HEK293 (cell line): ENCODE results near the gene PAX6.

Source experiments
- CTCF ChIA-PET: fragments of 350-600 bp; formaldehyde crosslinking; extraction: SDS; loops from one replicate; lab custom pipeline; 2021; ENCODE audit warnings: antibody characterized with exemption; lab: Yijun Ruan, JAX
- POLR2A ChIA-PET: fragments of 300-600 bp; formaldehyde crosslinking; extraction: SDS; loops from one replicate; lab custom pipeline; 2020; ENCODE audit warnings: antibody characterized with exemption, inconsistent platforms; lab: Yijun Ruan, JAX
- H3K27ac ChIP-seq: fragments of 200-500 bp; sonication (Bioruptor generic); 2 replicates; pipeline ENCODE4 v1.5.1; 2014; ENCODE audit warnings: low read depth, low read length, control low read depth, inconsistent platforms; ENCODE audit errors: extremely low read depth
- H3K36me3 ChIP-seq, 2 experiments: fragments of 200-500 bp in 1 of 2; sonication (Bioruptor generic) in 1 of 2; 1 replicate in 1 of 2; 2 replicates in 1 of 2; pipeline ENCODE4 v1.5.1; 2014 to 2017; ENCODE audit warnings: inconsistent platforms in 2 of 2, low read length in 2 of 2; ENCODE audit not compliant: control insufficient read depth in 2 of 2, insufficient read depth in 1 of 2
- H3K4me1 ChIP-seq: fragments of 200-500 bp; sonication (Bioruptor generic); 2 replicates; pipeline ENCODE4 v1.5.1; 2014; ENCODE audit warnings: mild to moderate bottlenecking, low read length, inconsistent platforms; ENCODE audit not compliant: control insufficient read depth, insufficient read depth
- H3K4me3 ChIP-seq: 2 replicates; pipeline ENCODE4 v1.5.1; 2011; ENCODE audit warnings: low read depth, mild to moderate bottlenecking, control low read depth, low read length, moderate library complexity
- H3K9me3 ChIP-seq: fragments of 200-500 bp; sonication (Bioruptor generic); 2 replicates; pipeline ENCODE4 v1.5.1; 2014; ENCODE audit warnings: low read depth, low read length, inconsistent platforms; ENCODE audit not compliant: control insufficient read depth, insufficient read depth
- ZBTB21 ChIP-seq: fragments of 450-650 bp; formaldehyde crosslinking; IDR thresholded peaks from 2 replicates; pipeline ENCODE4 v1.5.1; 2017; ENCODE audit warnings: missing biosample characterization, missing genetic modification characterization
- ZBTB44 ChIP-seq: fragments of 450-650 bp; IDR thresholded peaks from 2 replicates; pipeline ENCODE4 v1.5.1; 2018; ENCODE audit warnings: missing biosample characterization, mild to moderate bottlenecking, missing genetic modification characterization
- ZNF10 ChIP-seq: fragments of 450-650 bp; formaldehyde crosslinking; IDR thresholded peaks from 2 replicates; pipeline ENCODE4 v1.5.1; 2017; ENCODE audit warnings: missing biosample characterization, missing genetic modification characterization
- ZNF292 ChIP-seq: fragments of 450-650 bp; formaldehyde crosslinking; IDR thresholded peaks from 2 replicates; pipeline ENCODE4 v1.5.1; 2016; ENCODE audit warnings: low read depth, missing biosample characterization, missing genetic modification characterization, borderline replicate concordance
- ZNF341 ChIP-seq: fragments of 450-650 bp; formaldehyde crosslinking; IDR thresholded peaks from 2 replicates; pipeline ENCODE4; 2016; ENCODE audit warnings: low read depth, missing biosample characterization, missing genetic modification characterization
- ZNF366 ChIP-seq: fragments of 450-650 bp; formaldehyde crosslinking; conservative IDR thresholded peaks from 2 replicates; pipeline ENCODE4 v1.5.1; 2016; ENCODE audit warnings: missing biosample characterization, missing genetic modification characterization
- ZNF48 ChIP-seq: fragments of 450-650 bp; formaldehyde crosslinking; IDR thresholded peaks from 2 replicates; pipeline ENCODE4 v1.5.1; 2016; ENCODE audit warnings: missing biosample characterization, missing genetic modification characterization
- ZNF530 ChIP-seq: fragments of 450-650 bp; formaldehyde crosslinking; IDR thresholded peaks from 2 replicates; pipeline ENCODE4 v1.5.1; 2016; ENCODE audit warnings: low read depth, missing biosample characterization, missing genetic modification characterization
- ZNF555 ChIP-seq: fragments of 450-650 bp; formaldehyde crosslinking; conservative IDR thresholded peaks from 2 replicates; pipeline ENCODE4 v1.5.1; 2017; ENCODE audit warnings: missing biosample characterization, mild to moderate bottlenecking, missing genetic modification characterization, inconsistent platforms
- ZNF610 ChIP-seq: fragments of 450-650 bp; formaldehyde crosslinking; IDR thresholded peaks from 2 replicates; pipeline ENCODE4 v1.5.1; 2016; ENCODE audit warnings: missing biosample characterization, missing genetic modification characterization, borderline replicate concordance
- ZNF777 ChIP-seq: fragments of 450-650 bp; formaldehyde crosslinking; IDR thresholded peaks from 2 replicates; pipeline ENCODE4 v1.5.1; 2017; ENCODE audit warnings: missing biosample characterization, missing genetic modification characterization, borderline replicate concordance
- ZNF792 ChIP-seq: fragments of 450-650 bp; formaldehyde crosslinking; IDR thresholded peaks from 2 replicates; pipeline ENCODE4 v1.5.1; 2016; ENCODE audit warnings: missing biosample characterization, missing genetic modification characterization
- TF ChIP-seq, protein P1 (sequence below): fragments of 450-650 bp; formaldehyde crosslinking; IDR thresholded peaks from 2 replicates; pipeline ENCODE4 v1.5.1; 2017; ENCODE audit warnings: missing biosample characterization, missing genetic modification characterization
- TF ChIP-seq, protein P2 (sequence below): fragments of 450-650 bp; formaldehyde crosslinking; IDR thresholded peaks from 2 replicates; pipeline ENCODE4 v1.5.1; 2016; ENCODE audit warnings: missing biosample characterization, missing genetic modification characterization, borderline replicate concordance
- TF ChIP-seq, protein P3 (sequence below): fragments of 450-650 bp; formaldehyde crosslinking; IDR thresholded peaks from 2 replicates; pipeline ENCODE4 v1.5.1; 2016; ENCODE audit warnings: missing biosample characterization, missing genetic modification characterization
- TF ChIP-seq, protein P4 (sequence below): fragments of 450-650 bp; formaldehyde crosslinking; IDR thresholded peaks from 2 replicates; pipeline ENCODE4 v1.5.1; 2017; ENCODE audit warnings: missing biosample characterization, missing genetic modification characterization

Gene PAX6

GRCh38 chr11:31792456-31792855, 18.7 kb downstream of the PAX6 start:
- Histone ChIP-seq H3K36me3 (peaks cover 13 to 87% of the 10 kb centered on the region in 2 experiments), H3K4me1 (no peaks in the 10 kb centered on the region), H3K9me3 (no peaks in the 10 kb centered on the region), H3K4me3 (no peak overlapping the region), H3K27ac (no peak overlapping the region)
- TF ChIP-seq ZNF341 (tag by site-specific recombination) = no peak
- TF ChIP-seq ZNF555 (tag by site-specific recombination) = no peak
- TF ChIP-seq ZBTB44 (tag by site-specific recombination) = no peak
- no peak for TF ChIP-seq ZNF610
- no peak for TF ChIP-seq ZNF48 (tag by site-specific recombination)
- POLR2A ChIA-PET = no interaction called here
- CTCF ChIA-PET = interaction anchor here (1.2 kb wide), 1 partner anchor 151 kb away, joined by 4 read pairs; no protein-coding TSS in a partner anchor

GRCh38 chr11:31792036-31792435, 19.1 kb downstream of the PAX6 start:
- POLR2A ChIA-PET = no interaction called here
- no peak for TF ChIP-seq ZBTB21 (tag by site-specific recombination)
- TF ChIP-seq ZNF777 (tag by site-specific recombination) = no peak
- TF ChIP-seq ZNF366 = no peak
- TF ChIP-seq, protein P1, sequence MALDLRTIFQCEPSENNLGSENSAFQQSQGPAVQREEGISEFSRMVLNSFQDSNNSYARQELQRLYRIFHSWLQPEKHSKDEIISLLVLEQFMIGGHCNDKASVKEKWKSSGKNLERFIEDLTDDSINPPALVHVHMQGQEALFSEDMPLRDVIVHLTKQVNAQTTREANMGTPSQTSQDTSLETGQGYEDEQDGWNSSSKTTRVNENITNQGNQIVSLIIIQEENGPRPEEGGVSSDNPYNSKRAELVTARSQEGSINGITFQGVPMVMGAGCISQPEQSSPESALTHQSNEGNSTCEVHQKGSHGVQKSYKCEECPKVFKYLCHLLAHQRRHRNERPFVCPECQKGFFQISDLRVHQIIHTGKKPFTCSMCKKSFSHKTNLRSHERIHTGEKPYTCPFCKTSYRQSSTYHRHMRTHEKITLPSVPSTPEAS = no peak
- TF ChIP-seq ZNF292 (tag by site-specific recombination) = no peak
- TF ChIP-seq ZNF555 (tag by site-specific recombination) = no peak
- TF ChIP-seq ZNF530 (tag by site-specific recombination) = no peak
- TF ChIP-seq, protein P2, sequence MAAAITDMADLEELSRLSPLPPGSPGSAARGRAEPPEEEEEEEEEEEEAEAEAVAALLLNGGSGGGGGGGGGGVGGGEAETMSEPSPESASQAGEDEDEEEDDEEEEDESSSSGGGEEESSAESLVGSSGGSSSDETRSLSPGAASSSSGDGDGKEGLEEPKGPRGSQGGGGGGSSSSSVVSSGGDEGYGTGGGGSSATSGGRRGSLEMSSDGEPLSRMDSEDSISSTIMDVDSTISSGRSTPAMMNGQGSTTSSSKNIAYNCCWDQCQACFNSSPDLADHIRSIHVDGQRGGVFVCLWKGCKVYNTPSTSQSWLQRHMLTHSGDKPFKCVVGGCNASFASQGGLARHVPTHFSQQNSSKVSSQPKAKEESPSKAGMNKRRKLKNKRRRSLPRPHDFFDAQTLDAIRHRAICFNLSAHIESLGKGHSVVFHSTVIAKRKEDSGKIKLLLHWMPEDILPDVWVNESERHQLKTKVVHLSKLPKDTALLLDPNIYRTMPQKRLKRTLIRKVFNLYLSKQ = no peak
- TF ChIP-seq ZNF792 (tag by site-specific recombination) = no peak
- TF ChIP-seq, protein P3, sequence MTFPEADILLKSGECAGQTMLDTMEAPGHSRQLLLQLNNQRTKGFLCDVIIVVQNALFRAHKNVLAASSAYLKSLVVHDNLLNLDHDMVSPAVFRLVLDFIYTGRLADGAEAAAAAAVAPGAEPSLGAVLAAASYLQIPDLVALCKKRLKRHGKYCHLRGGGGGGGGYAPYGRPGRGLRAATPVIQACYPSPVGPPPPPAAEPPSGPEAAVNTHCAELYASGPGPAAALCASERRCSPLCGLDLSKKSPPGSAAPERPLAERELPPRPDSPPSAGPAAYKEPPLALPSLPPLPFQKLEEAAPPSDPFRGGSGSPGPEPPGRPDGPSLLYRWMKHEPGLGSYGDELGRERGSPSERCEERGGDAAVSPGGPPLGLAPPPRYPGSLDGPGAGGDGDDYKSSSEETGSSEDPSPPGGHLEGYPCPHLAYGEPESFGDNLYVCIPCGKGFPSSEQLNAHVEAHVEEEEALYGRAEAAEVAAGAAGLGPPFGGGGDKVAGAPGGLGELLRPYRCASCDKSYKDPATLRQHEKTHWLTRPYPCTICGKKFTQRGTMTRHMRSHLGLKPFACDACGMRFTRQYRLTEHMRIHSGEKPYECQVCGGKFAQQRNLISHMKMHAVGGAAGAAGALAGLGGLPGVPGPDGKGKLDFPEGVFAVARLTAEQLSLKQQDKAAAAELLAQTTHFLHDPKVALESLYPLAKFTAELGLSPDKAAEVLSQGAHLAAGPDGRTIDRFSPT (tag by site-specific recombination) = no peak
- TF ChIP-seq, protein P4, sequence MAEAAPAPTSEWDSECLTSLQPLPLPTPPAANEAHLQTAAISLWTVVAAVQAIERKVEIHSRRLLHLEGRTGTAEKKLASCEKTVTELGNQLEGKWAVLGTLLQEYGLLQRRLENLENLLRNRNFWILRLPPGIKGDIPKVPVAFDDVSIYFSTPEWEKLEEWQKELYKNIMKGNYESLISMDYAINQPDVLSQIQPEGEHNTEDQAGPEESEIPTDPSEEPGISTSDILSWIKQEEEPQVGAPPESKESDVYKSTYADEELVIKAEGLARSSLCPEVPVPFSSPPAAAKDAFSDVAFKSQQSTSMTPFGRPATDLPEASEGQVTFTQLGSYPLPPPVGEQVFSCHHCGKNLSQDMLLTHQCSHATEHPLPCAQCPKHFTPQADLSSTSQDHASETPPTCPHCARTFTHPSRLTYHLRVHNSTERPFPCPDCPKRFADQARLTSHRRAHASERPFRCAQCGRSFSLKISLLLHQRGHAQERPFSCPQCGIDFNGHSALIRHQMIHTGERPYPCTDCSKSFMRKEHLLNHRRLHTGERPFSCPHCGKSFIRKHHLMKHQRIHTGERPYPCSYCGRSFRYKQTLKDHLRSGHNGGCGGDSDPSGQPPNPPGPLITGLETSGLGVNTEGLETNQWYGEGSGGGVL (tag by site-specific recombination) = no peak
- TF ChIP-seq ZNF10 = no peak

More at GRCh38 chr11:31792036-31792435, 19.1 kb downstream of the PAX6 start:
- Histone ChIP-seq H3K27ac (no peak overlapping the region), H3K4me1 (no peaks in the 10 kb centered on the region), H3K9me3 (no peaks in the 10 kb centered on the region), H3K4me3 (no peak overlapping the region), H3K36me3 (peaks cover 13 to 91% of the 10 kb centered on the region in 2 experiments)
- CTCF ChIA-PET = interaction anchor here (1.2 kb wide), 1 partner anchor 151 kb away, joined by 4 read pairs; no protein-coding TSS in a partner anchor
